GM19238 (cell line): ENCODE data around the gene CTIF.

Source experiments
- DNase-seq: peaks from one replicate; pipeline ENCODE4 v3.0.0; 2011; ENCODE audit warnings: low spot score; ENCODE audit not compliant: insufficient read length

CTIF gene

GRCh38 chr18:48728204-48728833, 189.5 kb downstream of the CTIF start:
- DNase-seq, result no peak

DNA sequence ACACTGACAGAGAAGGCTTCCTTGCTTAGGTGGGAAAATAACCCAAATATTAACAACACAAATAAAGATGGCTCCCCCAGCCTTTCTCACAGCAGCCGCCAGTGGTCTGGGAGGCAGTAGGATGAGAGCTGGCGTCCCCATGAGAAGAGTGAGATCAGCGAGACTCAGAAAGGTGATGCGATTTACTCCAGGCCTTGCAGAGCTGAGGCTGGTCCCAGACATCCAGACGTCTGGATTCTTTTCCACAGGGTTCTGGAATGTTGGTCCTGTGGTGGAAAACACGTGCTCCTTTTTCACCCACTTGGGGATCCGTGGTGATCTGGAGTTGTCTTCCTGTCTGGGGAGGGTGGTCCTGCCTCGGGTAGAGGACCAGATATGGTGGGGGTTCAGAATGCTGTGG, 190.6 kb downstream of the CTIF start:
- no peak for DNase-seq

DNA sequence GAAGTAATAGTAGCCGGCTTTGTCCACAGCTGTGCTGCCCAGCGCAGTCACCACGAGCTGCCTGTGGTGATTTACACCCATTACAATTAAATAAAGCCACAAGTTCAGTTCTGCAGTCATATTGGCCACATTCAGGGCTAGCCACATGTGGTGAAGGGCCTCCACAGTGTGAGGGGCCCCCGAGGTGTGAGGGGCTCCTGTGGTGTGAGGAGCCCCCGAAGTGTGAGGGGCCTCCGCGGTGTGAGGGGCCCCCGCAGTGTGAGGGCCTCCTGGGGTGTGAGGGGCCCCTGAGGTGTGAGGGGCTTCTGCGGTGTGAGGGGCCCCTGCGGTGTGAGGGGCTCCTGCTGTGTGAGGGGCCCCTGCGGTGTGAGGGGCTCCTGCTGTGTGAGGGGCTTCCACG, 191.2 kb downstream of the CTIF start:
- DNase-seq, result no peak

GRCh38 chr18:48732767-48733424, 194.1 kb downstream of the CTIF start:
- no peak for DNase-seq

GRCh38 chr18:48733643-48734253, 194.9 kb downstream of the CTIF start:
- DNase-seq, result no peak

- no peak for DNase-seq
Observed at GRCh38 chr18:48734460-48734859, 195.6 kb downstream of the CTIF start.

- DNase-seq, result no peak
Observed at GRCh38 chr18:48735080-48735676, 196.3 kb downstream of the CTIF start.

GRCh38 chr18:48735681-48736255, 196.9 kb downstream of the CTIF start:
- DNase-seq, result no peak

DNA sequence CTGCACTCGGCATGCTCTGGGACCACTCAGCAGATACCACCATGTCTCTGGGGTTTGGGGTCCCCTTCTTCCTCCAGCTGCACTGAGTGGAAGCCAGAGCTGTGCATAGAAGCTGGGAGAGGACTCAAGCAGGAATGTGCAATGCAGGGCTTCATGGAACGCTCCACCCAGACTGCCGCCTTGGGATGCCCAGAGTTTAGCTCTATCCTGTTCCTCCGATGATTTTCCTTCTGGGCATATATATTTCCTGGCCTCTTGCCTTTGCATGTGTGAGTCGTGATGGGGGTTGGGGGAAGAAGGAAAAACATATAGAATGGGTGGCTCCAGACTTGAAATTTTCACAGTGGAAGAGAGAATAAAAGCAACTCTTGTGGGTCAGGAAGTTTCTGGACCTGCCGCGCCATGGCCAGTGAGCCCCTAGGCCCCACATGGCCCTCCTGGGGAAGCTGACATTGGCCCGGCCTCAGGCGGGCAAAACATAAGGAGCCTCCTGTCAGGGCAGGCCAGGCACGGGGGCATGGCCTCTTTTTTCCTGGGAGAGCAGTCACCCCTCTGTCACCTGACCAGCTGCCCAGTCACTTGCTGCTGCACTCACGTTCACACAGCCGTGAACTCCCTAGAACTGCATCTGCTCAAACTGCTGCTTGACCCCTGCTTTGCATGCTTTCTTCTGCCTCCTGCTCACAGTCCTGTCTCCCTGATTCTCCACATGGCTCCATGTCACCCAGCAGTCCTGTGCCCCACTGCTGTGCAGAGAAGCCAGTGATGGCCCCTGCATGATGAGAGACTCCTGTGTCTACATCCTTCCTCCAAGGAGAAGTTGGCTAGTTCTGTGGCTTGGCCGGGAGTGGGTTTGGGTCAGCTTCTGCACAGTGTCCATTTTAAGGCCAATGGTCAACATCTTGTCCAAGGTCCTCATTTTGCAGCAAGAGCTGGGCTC, 197.8 kb downstream of the CTIF start:
- DNase-seq, result no peak

- no peak for DNase-seq
Observed at GRCh38 chr18:48739266-48740067, 200.6 kb downstream of the CTIF start.

DNA sequence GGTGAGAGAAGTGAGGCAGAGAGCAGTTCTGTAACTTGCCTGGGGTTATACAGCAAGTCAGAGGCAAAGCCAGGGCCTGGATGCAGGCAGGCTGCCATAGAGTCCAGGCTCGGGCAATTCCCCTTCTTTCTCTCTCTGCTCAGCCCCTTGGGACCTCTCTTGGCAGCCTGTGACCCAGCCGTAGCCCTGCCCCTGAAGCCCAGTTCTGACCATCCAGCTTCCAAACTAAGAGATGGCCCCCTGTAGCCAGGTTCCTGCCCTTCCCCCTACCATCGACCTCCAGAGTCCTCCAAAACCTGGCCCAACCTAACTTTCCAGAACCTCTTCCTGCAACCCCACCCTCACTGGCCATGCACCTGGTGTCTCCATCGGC, 201.2 kb downstream of the CTIF start:
- DNase-seq, result no peak

GRCh38 chr18:48740851-48741485, 202.1 kb downstream of the CTIF start:
- DNase-seq, result no peak

GRCh38 chr18:48741866-48742265, 203.0 kb downstream of the CTIF start:
- no peak for DNase-seq

GRCh38 chr18:48742304-48742703, 203.5 kb downstream of the CTIF start:
- no peak for DNase-seq

- no peak for DNase-seq
Observed at GRCh38 chr18:48742706-48743475, 204.1 kb downstream of the CTIF start.

DNA sequence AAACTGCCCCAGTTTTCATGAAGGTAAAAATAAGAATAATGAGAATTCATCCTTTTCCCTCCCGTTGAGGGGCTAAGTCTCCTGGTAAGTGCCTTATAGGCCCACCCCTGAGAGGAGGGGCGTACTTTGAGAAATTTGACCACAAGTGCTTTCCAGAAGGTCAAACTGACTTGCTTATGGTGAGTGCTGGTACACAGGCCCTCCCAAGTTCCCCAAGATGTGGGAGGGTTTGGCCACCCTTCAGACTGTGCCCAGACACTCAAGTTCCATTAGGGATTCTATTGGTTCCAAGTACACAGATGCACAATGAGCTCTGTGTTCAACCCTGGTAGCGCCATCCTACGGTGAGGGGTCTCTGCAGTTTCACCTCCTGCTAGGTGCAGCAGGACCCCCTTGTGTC, 205.1 kb downstream of the CTIF start:
- DNase-seq, result no peak

DNA sequence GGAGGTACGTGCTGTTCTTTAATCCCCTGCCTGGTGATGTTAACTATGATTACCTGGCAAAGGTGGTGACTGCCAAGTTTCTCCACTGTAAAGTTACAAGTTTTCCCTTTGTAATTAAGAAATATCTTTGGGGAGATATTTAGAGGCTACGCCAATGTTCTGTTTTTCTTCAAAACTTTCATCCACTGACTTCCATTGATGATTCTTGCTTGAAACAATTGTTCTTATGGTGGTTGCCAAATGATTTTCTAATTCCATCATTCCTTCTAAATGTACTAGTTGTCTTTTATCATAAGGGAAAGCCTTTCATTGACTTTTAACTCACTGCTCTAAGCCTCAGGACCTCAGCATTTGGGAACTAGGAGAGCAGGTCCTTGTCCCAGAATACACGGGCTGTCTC, 206.5 kb downstream of the CTIF start:
- DNase-seq, result no peak

DNA sequence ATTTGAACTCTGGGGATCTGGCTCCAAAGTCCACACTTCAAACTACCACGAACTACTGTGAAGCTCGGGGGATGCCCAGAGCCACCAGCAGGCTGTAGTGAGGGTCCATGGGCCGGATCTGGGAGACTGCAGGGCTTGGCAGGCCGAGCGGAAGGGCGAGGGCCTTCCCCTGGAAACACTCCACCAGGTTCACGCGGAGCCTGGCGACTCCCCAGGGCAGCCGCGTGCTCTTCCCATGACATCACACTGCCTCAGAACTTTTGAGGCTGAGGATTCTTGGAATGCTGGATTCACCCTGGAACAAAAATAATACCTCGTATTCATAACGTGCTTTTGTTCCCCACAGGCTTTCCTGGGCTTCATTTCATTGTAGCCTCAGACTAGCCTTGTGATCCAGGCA, 210.9 kb downstream of the CTIF start:
- no peak for DNase-seq
